ENCODE results near the gene MROH8.

GRCh38 chr20:37114012-37114411 lies 65.3 kb downstream of the MROH8 start:
- TF ChIP-seq CTCF (IDR thresholded peaks at IDR 0.05; ENCODE audit: poor library complexity, severe bottlenecking) (no peak), POLR2AphosphoS5 (IDR thresholded peaks at IDR 0.05) (no peak), EZH2 (IDR thresholded peaks at IDR 0.05; ENCODE audit: borderline replicate concordance, insufficient read depth, low read length, poor library complexity, severe bottlenecking) (no peak), SMC3 (conservative IDR thresholded peaks at IDR 0.05; ENCODE audit: poor library complexity) (no peak), RAD21 (conservative IDR thresholded peaks at IDR 0.05) (no peak), MXI1 (conservative IDR thresholded peaks at IDR 0.05; ENCODE audit: poor library complexity, severe bottlenecking) (no peak), TAF1 (IDR thresholded peaks at IDR 0.05; ENCODE audit: low read depth) (no peak), EP300 (conservative IDR thresholded peaks at IDR 0.05; ENCODE audit: poor library complexity, severe bottlenecking) (no peak)
- TF ChIP-seq, protein P1, sequence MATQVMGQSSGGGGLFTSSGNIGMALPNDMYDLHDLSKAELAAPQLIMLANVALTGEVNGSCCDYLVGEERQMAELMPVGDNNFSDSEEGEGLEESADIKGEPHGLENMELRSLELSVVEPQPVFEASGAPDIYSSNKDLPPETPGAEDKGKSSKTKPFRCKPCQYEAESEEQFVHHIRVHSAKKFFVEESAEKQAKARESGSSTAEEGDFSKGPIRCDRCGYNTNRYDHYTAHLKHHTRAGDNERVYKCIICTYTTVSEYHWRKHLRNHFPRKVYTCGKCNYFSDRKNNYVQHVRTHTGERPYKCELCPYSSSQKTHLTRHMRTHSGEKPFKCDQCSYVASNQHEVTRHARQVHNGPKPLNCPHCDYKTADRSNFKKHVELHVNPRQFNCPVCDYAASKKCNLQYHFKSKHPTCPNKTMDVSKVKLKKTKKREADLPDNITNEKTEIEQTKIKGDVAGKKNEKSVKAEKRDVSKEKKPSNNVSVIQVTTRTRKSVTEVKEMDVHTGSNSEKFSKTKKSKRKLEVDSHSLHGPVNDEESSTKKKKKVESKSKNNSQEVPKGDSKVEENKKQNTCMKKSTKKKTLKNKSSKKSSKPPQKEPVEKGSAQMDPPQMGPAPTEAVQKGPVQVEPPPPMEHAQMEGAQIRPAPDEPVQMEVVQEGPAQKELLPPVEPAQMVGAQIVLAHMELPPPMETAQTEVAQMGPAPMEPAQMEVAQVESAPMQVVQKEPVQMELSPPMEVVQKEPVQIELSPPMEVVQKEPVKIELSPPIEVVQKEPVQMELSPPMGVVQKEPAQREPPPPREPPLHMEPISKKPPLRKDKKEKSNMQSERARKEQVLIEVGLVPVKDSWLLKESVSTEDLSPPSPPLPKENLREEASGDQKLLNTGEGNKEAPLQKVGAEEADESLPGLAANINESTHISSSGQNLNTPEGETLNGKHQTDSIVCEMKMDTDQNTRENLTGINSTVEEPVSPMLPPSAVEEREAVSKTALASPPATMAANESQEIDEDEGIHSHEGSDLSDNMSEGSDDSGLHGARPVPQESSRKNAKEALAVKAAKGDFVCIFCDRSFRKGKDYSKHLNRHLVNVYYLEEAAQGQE (IDR thresholded peaks at IDR 0.05; ENCODE audit: borderline replicate concordance), result no peak
